Astrocyte of the spinal cord (primary cell): ENCODE measurements around the gene RAB31.

Source experiments
- DNase-seq: peaks from one replicate; pipeline ENCODE4 v3.0.0; 2011; ENCODE audit warnings: low read depth, low spot score
- H3K4me3 ChIP-seq: 2 replicates; pipeline ENCODE4 v1.5.1; 2011; ENCODE audit warnings: low read depth, mild to moderate bottlenecking, low read length, moderate library complexity
- CTCF ChIP-seq: IDR thresholded peaks from 2 replicates; pipeline ENCODE4 v1.5.1; 2012; ENCODE audit warnings: low read depth, mild to moderate bottlenecking, low read length, inconsistent platforms
- in situ Hi-C: cut with HindIII; loops from 2 replicates; pipeline ENCODE4 v1.10.0; 2017; ENCODE audit warnings: low sequenced_read_pairs

Gene RAB31

GRCh38 chr18:9865764-9866490, 157.8 kb downstream of the RAB31 start:
- no peak overlapping the region for H3K4me3 ChIP-seq
- in situ Hi-C loops, result no loop called here
- no peak for DNase-seq
- TF ChIP-seq CTCF, result no peak

- H3K4me3 ChIP-seq, result no peak overlapping the region
- in situ Hi-C loops, result no loop called here
- DNase-seq, result no peak
- TF ChIP-seq CTCF, result no peak
Measured at GRCh38 chr18:9866627-9867026, 158.5 kb downstream of the RAB31 start.

- no peak overlapping the region for H3K4me3 ChIP-seq
- DNase-seq, result no peak
- TF ChIP-seq CTCF, result no peak
- in situ Hi-C loops, result no loop called here
Measured at GRCh38 chr18:9867071-9867594, 159.0 kb downstream of the RAB31 start.

- no peak for TF ChIP-seq CTCF
- in situ Hi-C loops, result no loop called here
- H3K4me3 ChIP-seq, result no peak overlapping the region
- no peak for DNase-seq
Measured at GRCh38 chr18:9868857-9869714, 161.0 kb downstream of the RAB31 start.

GRCh38 chr18:9869715-9870430, 161.8 kb downstream of the RAB31 start:
- in situ Hi-C loops, result no loop called here
- no peak for TF ChIP-seq CTCF
- H3K4me3 ChIP-seq, result no peak overlapping the region
- DNase-seq, result peak; percentile 50

GRCh38 chr18:9870431-9871008, 162.4 kb downstream of the RAB31 start:
- in situ Hi-C loops, result no loop called here
- no peak for TF ChIP-seq CTCF
- H3K4me3 ChIP-seq, result no peak overlapping the region
- DNase-seq, result no peak
